GM12878 (cell line): ENCODE results near the gene TSHZ2.

Source experiments
- CTCF ChIP-seq, 3 experiments: IDR thresholded peaks in 2 of 3; conservative IDR thresholded peaks in 1 of 3; 2 replicates each; pipeline ENCODE4 v1.5.1; 2011; ENCODE audit warnings: low read depth in 3 of 3, low read length in 3 of 3, mild to moderate bottlenecking in 3 of 3, control low read depth in 2 of 3, moderate library complexity in 2 of 3, inconsistent platforms in 1 of 3, mixed read lengths in 1 of 3; ENCODE audit not compliant: control insufficient read depth in 2 of 3, insufficient read depth in 1 of 3; ENCODE audit errors: extremely low read depth in 1 of 3
- EZH2 ChIP-seq: IDR thresholded peaks from 2 replicates; pipeline ENCODE4 v1.6.1; 2012; ENCODE audit warnings: low read depth, mild to moderate bottlenecking, control low read depth, inconsistent platforms, low read length, borderline replicate concordance; ENCODE audit not compliant: control insufficient read depth
- JUND ChIP-seq: IDR thresholded peaks from 2 replicates; pipeline ENCODE4 v1.6.1; 2012; ENCODE audit warnings: low read depth, mild to moderate bottlenecking, low read length, improper control_type of control experiment, moderate library complexity
- NR2C2 ChIP-seq: IDR thresholded peaks from 2 replicates; pipeline ENCODE4 v1.6.1; 2011; ENCODE audit warnings: borderline replicate concordance, low read depth; ENCODE audit not compliant: control insufficient read depth, insufficient read length
- RFX5 ChIP-seq: IDR thresholded peaks from 2 replicates; pipeline ENCODE4 v1.6.1; 2011; ENCODE audit warnings: low read depth, low read length, improper control_type of control experiment
- SIX5 ChIP-seq: IDR thresholded peaks from 2 replicates; pipeline ENCODE4 v1.6.1; 2011; ENCODE audit warnings: mild to moderate bottlenecking, low read depth, low read length, moderate library complexity; ENCODE audit not compliant: severe bottlenecking
- TCF12 ChIP-seq: IDR thresholded peaks from 2 replicates; pipeline ENCODE4 v1.6.1; 2011; ENCODE audit warnings: low read depth, mild to moderate bottlenecking, low read length
- YBX1 ChIP-seq: fragments of 450-650 bp; IDR thresholded peaks from 2 replicates; pipeline ENCODE4 v1.6.1; 2016; ENCODE audit warnings: antibody characterized with exemption
- TF ChIP-seq, protein P1 (sequence below): IDR thresholded peaks from 2 replicates; pipeline ENCODE4 v1.6.1; 2012; ENCODE audit warnings: mild to moderate bottlenecking, low read depth, low read length

DNA sequence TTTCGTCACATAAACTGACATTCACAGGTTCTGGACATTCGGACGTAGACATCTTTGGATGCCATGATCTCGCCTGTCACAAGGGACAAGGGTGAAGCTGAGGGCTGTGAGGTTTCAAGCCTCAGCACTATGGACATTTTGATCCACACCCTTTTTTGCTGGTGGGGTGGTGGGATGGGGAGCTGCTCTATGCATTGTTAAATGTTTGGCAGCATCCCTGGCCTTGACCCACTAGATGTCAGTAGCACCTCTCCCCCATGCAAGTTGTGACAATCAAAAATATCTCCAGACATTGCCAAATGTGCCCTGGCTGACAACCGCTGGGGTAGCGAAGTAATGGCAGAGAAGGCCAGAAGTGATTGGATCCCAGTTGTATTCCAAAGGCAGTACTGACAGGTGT, 229.4 kb downstream of the TSHZ2 start:
- TF ChIP-seq RFX5 (no peak), NR2C2 (no peak), CTCF (IDR thresholded peaks at IDR 0.05 in 2 of 3, conservative IDR thresholded peaks at IDR 0.05 in 1 of 3; ENCODE audit: control insufficient read depth in 2 of 3, extremely low read depth in 1 of 3, insufficient read depth in 1 of 3, low read depth in 3 of 3, low read length in 3 of 3) (no peak; a peak in 1 of 6 replicates), YBX1 (no peak), JUND (no peak), TCF12 (no peak), EZH2 (no peak), SIX5 (no peak)
- TF ChIP-seq, protein P1, sequence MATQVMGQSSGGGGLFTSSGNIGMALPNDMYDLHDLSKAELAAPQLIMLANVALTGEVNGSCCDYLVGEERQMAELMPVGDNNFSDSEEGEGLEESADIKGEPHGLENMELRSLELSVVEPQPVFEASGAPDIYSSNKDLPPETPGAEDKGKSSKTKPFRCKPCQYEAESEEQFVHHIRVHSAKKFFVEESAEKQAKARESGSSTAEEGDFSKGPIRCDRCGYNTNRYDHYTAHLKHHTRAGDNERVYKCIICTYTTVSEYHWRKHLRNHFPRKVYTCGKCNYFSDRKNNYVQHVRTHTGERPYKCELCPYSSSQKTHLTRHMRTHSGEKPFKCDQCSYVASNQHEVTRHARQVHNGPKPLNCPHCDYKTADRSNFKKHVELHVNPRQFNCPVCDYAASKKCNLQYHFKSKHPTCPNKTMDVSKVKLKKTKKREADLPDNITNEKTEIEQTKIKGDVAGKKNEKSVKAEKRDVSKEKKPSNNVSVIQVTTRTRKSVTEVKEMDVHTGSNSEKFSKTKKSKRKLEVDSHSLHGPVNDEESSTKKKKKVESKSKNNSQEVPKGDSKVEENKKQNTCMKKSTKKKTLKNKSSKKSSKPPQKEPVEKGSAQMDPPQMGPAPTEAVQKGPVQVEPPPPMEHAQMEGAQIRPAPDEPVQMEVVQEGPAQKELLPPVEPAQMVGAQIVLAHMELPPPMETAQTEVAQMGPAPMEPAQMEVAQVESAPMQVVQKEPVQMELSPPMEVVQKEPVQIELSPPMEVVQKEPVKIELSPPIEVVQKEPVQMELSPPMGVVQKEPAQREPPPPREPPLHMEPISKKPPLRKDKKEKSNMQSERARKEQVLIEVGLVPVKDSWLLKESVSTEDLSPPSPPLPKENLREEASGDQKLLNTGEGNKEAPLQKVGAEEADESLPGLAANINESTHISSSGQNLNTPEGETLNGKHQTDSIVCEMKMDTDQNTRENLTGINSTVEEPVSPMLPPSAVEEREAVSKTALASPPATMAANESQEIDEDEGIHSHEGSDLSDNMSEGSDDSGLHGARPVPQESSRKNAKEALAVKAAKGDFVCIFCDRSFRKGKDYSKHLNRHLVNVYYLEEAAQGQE = no peak
